Activated CD8-positive, alpha-beta T cell treated with anti-CD3 and anti-CD28 coated beads for 36 hours (primary cell): ENCODE measurements around the gene ARHGEF40. TPM values are rescaled to one million over a fixed set of nuclear protein-coding genes. Genes with fewer than 3 reads are reported as not detected.

Source experiments
- ATAC-seq: fragments of 200-7000 bp; cut with Tn5 transposase; one replicate; pipeline ENCODE4 v1.10.0; 2021; ENCODE audit warnings: mild to moderate bottlenecking, moderate library complexity
- CTCF ChIA-PET: fragments of 350-600 bp; sonication (Branson Sonifier 250); formaldehyde crosslinking; loops from one replicate; lab custom pipeline; 2021; ENCODE audit warnings: antibody characterized with exemption; lab: Charles Lee
- POLR2A ChIA-PET: fragments of 350-600 bp; sonication (Branson Sonifier 250); formaldehyde crosslinking; loops from one replicate; lab custom pipeline; 2021; ENCODE audit warnings: antibody characterized with exemption; lab: Charles Lee
- DNase-seq: peaks from one replicate; pipeline ENCODE4 v3.0.0-alpha.2; 2020
- H3K27ac Mint-ChIP-seq: one replicate; pipeline ENCODE4 v1.8.0; 2021; ENCODE audit warnings: mild to moderate bottlenecking, mixed read lengths
- H3K27me3 Mint-ChIP-seq: one replicate; pipeline ENCODE4 v1.8.0; 2021; ENCODE audit warnings: mixed read lengths
- H3K36me3 Mint-ChIP-seq: one replicate; pipeline ENCODE4 v1.8.0; 2021; ENCODE audit warnings: low read depth, mixed read lengths
- H3K4me1 Mint-ChIP-seq: one replicate; pipeline ENCODE4 v1.8.0; 2021; ENCODE audit warnings: low read depth, mixed read lengths
- H3K4me3 Mint-ChIP-seq: one replicate; pipeline ENCODE4 v1.8.0; 2021; ENCODE audit warnings: mild to moderate bottlenecking, moderate library complexity, mixed read lengths
- H3K9me3 Mint-ChIP-seq: one replicate; pipeline ENCODE4 v1.8.0; 2021; ENCODE audit warnings: mixed read lengths
- intact Hi-C: fragments of 100-400 bp; cut with micrococcal nuclease; formaldehyde crosslinking; loops from one replicate; pipeline ENCODE4 v1.10.0; 2022
- total RNA-seq, 2 experiments: library from RNA; stranded (reverse); gene quantifications; one replicate each; pipeline ENCODE4 v1.2.3, GENCODE V29; 2021
- TF ChIP-seq, protein P1 (sequence below): fragments of 200-600 bp; IDR thresholded peaks from one replicate; pipeline ENCODE4 v1.8.0; 2022; ENCODE audit warnings: antibody characterized with exemption, mild to moderate bottlenecking

Gene ARHGEF40
- total RNA-seq, 2 experiments from 2014 or later: 0.18 to 0.23 TPM

DNA sequence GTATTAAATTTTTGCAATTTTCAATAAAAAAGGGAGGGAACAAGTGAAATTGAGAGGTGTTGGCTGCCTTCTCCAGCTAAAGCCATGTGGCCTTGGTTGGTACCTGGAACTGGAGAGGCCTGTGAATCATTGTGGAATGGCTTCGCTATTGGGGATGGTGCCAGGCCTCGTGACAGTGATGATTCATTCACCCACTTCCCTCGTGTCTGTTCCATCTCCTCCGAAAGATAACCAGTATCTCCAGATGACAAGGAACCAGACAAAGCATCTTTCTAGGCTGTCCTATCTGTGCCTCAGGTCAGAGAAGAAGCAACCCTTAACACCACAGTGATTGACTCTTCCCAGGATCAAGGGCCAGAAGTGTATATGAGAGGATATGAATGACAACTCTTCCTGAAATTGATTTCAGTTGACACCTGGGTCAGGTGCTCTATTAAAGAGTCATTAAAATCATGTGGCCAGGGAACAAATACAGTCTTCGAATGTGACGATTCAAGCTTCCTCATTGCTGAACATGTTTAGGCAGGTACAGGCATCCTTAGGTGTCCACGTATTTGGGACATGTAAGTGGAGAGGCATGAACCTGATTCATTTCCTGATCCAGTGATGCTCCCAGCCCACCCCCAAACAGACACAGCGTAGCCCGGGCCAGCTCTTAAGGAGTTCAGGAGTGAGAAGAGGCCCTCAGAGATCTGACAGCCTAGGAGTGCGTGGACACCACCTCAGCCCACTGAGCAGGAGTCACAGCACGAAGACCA is 28.2 kb upstream of the ARHGEF40 start, which contains the start of gene RNASE7:
TSS of gene RNASE7 (plus strand) at position 687 of the 758 bp plus-strand sequence. CDS start 631 bp downstream, outside the sequence.
- no peak for ATAC-seq

GRCh38 chr14:21042918-21043317 is 27.2 kb upstream of the ARHGEF40 start:
- H3K27ac Mint-ChIP-seq: no peak overlapping the region
- DNase-seq (no peak), ATAC-seq (no peak)
- TF ChIP-seq, protein P1, sequence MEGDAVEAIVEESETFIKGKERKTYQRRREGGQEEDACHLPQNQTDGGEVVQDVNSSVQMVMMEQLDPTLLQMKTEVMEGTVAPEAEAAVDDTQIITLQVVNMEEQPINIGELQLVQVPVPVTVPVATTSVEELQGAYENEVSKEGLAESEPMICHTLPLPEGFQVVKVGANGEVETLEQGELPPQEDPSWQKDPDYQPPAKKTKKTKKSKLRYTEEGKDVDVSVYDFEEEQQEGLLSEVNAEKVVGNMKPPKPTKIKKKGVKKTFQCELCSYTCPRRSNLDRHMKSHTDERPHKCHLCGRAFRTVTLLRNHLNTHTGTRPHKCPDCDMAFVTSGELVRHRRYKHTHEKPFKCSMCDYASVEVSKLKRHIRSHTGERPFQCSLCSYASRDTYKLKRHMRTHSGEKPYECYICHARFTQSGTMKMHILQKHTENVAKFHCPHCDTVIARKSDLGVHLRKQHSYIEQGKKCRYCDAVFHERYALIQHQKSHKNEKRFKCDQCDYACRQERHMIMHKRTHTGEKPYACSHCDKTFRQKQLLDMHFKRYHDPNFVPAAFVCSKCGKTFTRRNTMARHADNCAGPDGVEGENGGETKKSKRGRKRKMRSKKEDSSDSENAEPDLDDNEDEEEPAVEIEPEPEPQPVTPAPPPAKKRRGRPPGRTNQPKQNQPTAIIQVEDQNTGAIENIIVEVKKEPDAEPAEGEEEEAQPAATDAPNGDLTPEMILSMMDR: no peak
- H3K4me3 Mint-ChIP-seq: no peak overlapping the region
- H3K36me3 Mint-ChIP-seq: no peaks in the 10 kb centered on the region
- peaks cover 4% of the 10 kb centered on the region for H3K4me1 Mint-ChIP-seq
- intact Hi-C loops: no loop called here
- CTCF ChIA-PET: interaction anchor here (0.9 to 7.0 kb wide), 6 partner anchors 10 to 72 kb away, joined by 3 to 218 read pairs (median 4); no protein-coding TSS in a partner anchor
- POLR2A ChIA-PET: no interaction called here
- H3K9me3 Mint-ChIP-seq: no peaks in the 10 kb centered on the region
- H3K27me3 Mint-ChIP-seq: peaks cover 5% of the 10 kb centered on the region

More for the DNA sequence above, 28.2 kb upstream of the ARHGEF40 start, which contains the start of gene RNASE7:
- no peak for DNase-seq
- Mint-ChIP-seq H3K27ac (no peak within 1 kb of the TSS), H3K27me3 (peaks cover 5% of the 10 kb centered on the region), H3K9me3 (no peaks in the 10 kb centered on the region), H3K36me3 (no peaks in the 10 kb centered on the region), H3K4me1 (peaks cover 4% of the 10 kb centered on the region), H3K4me3 (no peak within 1 kb of the TSS)
- POLR2A ChIA-PET: no interaction called here
- intact Hi-C loops: no loop called here
- CTCF ChIA-PET: interaction anchor here (1.2 to 7.0 kb wide), 7 partner anchors 9 to 184 kb away, joined by 3 to 218 read pairs (median 4); no protein-coding TSS in a partner anchor
- TF ChIP-seq, protein P1: no peak

DNA sequence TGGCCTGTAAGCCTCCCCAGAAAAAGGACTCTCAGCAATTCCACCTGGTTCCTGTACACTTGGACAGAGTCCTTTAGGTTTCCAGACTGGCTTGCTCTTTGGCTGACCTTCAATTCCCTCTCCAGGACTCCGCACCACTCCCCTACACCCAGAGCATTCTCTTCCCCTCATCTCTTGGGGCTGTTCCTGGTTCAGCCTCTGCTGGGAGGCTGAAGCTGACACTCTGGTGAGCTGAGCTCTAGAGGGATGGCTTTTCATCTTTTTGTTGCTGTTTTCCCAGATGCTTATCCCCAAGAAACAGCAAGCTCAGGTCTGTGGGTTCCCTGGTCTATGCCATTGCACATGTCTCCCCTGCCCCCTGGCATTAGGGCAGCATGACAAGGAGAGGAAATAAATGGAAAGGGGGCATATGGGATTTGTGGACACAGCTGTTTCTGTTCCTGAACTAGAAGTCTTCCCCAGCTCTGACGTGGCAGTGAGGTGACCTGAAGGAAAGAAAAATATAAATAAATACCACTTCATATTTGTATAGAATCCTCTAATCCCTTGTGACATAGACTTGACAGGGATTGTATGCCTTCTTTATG is 26.6 kb upstream of the ARHGEF40 start:
- POLR2A ChIA-PET: no interaction called here
- Mint-ChIP-seq H3K27ac (no peak overlapping the region), H3K4me3 (no peak overlapping the region), H3K4me1 (peaks cover 4% of the 10 kb centered on the region), H3K27me3 (peaks cover 5% of the 10 kb centered on the region), H3K36me3 (no peaks in the 10 kb centered on the region), H3K9me3 (no peaks in the 10 kb centered on the region)
- ATAC-seq (no peak), DNase-seq (no peak)
- CTCF ChIA-PET: interaction anchor here (0.7 to 7.0 kb wide), 9 partner anchors 10 to 72 kb away, joined by 3 to 218 read pairs (median 4); no protein-coding TSS in a partner anchor
- intact Hi-C loops: no loop called here
- TF ChIP-seq, protein P1: no peak

DNA sequence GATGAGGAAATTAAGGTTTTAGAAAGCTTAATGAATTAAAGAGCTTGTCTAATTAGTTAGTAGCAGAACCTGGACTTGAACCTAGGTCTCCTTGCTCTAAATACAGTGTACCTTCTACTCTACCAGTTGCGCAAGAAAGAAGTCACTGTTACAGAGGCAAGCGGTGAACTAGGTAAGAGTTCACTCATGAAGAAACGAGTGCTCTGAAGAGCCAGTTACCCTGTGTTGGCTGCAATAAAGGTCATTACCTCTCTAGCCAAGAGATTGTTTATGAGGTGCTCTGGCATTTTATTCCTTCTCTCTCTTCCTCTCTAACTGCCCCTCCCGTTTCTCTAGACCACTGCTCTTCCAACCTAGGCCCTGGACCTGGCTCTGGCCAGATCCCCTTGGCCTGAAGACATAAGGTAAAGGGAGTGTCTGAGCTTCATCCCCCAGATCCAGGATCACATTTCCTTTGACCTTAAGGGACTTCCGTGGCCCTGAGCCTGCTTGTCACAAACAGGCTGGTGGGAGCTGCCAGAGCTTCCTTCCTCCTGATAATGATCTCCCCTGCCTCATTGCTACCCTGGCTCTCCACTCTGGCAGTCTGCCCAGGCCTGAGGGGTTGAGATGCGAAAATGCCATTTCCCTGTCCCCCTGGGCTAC is 26.0 kb upstream of the ARHGEF40 start:
- DNase-seq: no peak
- Mint-ChIP-seq H3K27me3 (peaks cover 5% of the 10 kb centered on the region), H3K9me3 (no peaks in the 10 kb centered on the region), H3K27ac (no peak overlapping the region), H3K4me3 (no peak overlapping the region), H3K4me1 (peaks cover 4% of the 10 kb centered on the region), H3K36me3 (no peaks in the 10 kb centered on the region)
- ChIA-PET CTCF (interaction anchor here (0.7 to 7.0 kb wide), 7 partner anchors 11 to 73 kb away, joined by 3 to 218 read pairs (median 4); no protein-coding TSS in a partner anchor), POLR2A (interaction anchor here (0.5 kb wide), 1 partner anchor 576 kb away, joined by 5 read pairs; no protein-coding TSS in a partner anchor)
- no peak for ATAC-seq
- intact Hi-C loops: no loop called here
- TF ChIP-seq, protein P1: no peak
